NCI-H2029 treated with DMSO at 0.1 percent for 48 hours (cell line): ENCODE measurements around the gene TRIM27.
"Not testable (repeated sequence)": the region's sequence is repeated elsewhere in the genome, so short reads cannot be mapped to it uniquely, and the experiment has no call there.

Experiments
- DNase-seq: peaks from one replicate; lab custom pipeline; 2025; lab: John Stamatoyannopoulos, UW

The TRIM27 gene

DNA sequence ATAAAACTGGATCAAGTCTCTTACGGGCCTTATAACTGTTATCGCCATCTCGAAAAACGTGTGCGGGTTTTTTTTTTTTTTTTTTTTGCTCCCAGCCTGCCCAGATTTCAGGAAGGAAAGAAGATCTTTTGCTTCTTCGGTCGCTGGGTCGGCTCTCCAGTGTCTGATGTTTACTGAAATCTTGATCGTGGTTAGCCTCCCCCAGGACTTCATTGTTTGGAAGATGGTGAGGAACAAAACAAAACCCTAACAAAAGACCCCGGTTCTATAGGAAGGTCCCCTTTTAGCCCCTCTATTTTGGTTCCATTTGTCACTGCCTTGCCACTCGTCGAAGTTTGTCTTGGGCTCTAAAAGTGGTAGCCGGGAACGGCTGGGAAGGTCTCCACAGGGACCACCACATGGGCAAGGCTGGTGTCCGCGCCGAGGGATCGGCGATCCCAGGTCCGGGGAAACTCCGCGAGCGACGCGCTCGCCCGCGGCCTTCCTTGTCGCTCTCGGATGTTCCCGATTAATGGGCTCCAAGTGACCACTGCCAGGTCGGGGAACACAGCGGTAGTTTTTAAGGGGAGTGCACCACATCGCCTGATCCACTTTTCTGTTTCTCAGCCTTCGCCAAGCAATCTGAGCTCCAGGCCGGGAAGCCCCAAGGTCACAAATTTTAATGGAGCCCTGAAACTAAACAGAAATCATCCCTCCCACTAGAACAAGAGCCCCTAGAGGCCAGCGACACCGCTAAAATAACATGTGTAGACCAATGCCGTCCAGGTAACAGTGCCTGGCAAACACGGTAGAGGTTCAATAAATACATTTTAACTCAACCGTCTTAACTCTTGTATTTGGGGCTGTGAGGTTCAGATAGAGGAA, 27.0 kb downstream of the TRIM27 start:
- DNase-seq = peak; percentile 60

DNA sequence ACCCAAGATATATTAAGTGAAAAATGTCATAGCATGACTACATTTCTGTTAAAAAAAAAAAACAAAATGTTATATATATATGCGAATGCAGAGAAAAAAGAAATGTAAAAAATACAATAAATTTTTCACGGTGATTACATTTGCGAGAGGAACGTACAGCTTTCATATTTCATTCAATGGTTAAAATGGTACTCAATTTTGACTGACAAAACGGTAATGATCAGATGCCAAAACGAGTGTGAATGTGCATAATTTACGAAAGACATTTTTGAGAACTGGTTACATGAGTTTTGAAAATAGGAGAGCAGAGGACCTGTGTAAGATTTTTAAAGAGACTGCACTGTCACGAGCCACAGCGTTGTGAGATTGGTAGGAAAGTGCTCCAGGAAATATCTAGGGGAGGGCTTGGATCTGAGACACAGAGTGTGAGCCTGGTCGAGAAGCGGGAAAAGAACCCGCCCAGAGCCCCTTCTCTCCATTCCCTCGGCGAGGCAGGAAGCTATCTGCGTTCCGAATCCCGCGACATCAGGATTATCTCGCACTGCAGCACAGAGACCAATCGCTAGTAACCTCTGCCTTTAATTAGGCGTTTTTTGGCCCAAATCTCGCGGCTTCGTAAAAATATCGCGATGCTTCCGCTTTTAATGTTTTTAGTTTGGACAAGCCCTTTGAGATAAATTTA, 28.5 kb downstream of the TRIM27 start:
- DNase-seq = peak; percentile 89

GRCh38 chr6:28893172-28893799, 30.5 kb downstream of the TRIM27 start:
- DNase-seq = no peak

DNA sequence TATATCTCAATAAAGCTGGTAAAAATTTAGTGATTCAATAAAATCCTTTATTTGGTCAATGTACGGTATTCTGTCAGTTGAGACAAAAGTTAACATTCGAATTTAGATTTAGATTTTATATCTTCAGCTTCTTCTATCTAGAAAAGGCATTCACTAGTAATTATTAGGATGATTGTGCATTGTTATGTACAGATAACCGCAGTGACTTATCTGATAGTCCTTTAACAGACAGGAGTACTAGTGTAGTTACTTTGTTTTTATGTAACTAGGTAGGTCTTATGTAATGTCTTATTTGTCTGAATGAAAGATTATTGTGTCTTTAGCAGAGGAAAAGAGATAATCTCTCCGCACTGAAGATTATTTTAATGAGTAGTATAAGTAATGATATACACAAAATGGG, 31.3 kb downstream of the TRIM27 start:
- no peak for DNase-seq

DNA sequence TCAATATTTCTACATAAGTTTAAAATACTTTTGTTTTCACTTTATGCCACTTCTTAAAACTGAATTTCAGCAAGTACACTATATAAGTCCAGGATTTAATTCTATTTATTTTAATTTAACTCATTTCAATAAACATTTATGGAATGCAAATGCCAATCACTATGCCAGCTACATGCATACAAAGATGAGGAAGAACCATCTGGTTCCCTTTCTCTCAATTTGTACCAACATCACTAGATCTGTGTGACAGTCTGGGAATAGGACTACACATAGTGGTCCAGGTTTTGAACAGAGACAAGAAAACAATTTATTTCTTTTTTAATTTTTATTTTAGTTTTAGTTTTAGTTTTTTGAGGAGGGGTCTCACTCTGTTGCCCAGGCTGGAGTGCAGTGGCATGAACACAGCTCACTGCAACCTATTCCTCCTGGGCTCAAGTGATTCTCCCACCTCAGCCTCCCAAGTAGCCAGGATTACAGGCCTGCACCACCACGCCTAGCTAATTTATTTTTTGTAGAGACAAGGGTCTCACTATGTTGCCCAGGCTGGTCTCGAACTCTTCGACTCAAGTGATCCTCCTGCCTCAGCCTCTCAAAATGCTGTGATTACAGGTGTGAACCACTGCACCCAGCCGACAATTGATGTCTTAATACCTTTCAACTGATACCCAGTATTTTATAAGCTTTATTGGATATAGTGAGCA, 35.8 kb downstream of the TRIM27 start:
- DNase-seq = no peak

GRCh38 chr6:28886079-28886439, 37.7 kb downstream of the TRIM27 start:
- DNase-seq = no peak

- DNase-seq = no peak
Observed at GRCh38 chr6:28884423-28885131, 39.2 kb downstream of the TRIM27 start.

- peak; percentile 17 for DNase-seq
Observed at GRCh38 chr6:28880894-28881780, 42.6 kb downstream of the TRIM27 start.

GRCh38 chr6:28880519-28880893, 43.3 kb downstream of the TRIM27 start:
- no peak for DNase-seq

GRCh38 chr6:28876710-28877109, 47.1 kb downstream of the TRIM27 start:
- no peak for DNase-seq

DNA sequence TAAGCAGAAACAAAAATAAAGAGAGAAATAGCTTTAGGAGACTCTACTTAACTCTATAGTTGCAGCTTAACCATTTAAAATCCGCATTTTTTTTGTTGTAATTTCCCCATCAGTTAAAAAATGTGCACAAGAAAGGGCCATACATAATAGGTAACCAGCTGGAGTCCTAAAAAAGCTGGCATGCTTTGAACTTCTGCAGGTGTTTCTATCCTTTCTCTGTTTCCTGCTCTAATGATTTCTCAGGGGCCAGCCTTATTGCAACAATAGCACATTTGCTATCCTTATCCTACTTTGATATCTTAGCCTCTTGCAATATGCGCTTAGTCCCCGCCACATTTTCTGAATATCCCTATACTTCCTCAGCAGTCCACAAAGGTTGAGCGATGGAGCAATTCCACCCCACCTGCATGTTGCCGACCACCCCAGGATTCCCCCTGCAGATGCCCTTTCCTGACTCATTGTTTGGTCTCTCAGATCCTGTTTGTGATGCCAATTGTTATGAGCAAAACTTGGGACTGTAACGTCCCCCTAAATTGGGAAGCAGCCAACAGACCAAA, 48.5 kb downstream of the TRIM27 start:
- no peak for DNase-seq

- DNase-seq = not testable (repeated sequence)
Observed at GRCh38 chr6:28872157-28872817, 51.5 kb downstream of the TRIM27 start.

DNA sequence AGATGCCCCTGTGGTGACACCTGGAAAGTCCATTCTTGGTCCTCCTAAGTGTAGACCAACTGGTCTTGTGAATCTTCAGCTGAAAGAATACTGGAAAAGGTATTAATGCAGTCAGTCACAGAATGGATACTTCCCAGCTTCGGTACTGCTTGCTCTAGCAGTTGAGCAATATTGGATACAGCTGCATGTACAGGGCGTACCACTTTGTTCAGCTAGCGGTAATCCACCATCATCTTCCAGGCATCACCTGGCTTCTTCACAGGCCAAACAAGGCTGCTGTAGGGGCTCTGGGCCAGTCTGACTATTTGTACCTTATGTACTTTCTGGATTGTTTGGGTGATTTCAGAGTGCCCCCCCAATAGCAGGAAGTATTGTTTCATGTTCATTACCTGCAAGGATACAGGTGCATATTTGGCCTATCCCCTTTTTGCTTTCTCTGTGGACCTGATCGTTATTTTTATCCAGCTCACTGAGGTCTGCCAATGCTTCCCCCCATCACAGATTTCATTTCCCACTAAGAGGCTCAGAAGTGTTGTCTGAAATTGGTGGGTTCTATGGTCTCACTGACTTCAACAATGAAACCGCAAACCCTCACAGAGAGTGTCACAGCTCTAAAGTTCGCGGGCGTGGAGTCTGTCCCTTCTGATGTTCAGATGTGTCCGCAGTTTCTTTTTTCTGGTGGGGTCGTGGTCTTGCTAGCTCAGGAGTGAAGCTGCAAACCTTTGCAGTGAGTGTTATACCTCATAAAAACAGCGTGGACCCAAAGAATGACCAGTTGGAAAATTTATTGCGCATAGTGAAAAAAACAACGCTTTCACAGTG, 52.2 kb downstream of the TRIM27 start:
- no peak for DNase-seq

DNA sequence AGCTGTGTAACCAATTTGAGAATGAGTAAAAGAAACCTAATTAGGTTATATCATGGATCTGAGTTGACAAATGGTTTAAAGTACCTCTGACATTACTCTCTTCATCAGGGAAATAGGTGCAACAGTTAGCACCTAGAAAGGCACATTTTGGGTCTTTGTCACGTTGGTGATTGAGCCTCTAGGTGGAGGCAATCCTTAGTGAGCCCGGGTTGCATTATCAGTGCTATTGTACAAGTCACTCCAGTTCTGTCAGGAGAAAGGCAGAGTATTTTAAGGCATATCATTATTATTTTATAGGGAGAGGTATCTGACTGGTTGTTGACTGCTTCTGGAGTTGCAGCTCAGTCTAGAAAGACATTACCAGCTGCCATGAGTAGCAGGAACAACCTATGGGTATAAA, 54.9 kb downstream of the TRIM27 start:
- DNase-seq = no peak

GRCh38 chr6:28867086-28867409, 56.7 kb downstream of the TRIM27 start:
- no peak for DNase-seq

DNA sequence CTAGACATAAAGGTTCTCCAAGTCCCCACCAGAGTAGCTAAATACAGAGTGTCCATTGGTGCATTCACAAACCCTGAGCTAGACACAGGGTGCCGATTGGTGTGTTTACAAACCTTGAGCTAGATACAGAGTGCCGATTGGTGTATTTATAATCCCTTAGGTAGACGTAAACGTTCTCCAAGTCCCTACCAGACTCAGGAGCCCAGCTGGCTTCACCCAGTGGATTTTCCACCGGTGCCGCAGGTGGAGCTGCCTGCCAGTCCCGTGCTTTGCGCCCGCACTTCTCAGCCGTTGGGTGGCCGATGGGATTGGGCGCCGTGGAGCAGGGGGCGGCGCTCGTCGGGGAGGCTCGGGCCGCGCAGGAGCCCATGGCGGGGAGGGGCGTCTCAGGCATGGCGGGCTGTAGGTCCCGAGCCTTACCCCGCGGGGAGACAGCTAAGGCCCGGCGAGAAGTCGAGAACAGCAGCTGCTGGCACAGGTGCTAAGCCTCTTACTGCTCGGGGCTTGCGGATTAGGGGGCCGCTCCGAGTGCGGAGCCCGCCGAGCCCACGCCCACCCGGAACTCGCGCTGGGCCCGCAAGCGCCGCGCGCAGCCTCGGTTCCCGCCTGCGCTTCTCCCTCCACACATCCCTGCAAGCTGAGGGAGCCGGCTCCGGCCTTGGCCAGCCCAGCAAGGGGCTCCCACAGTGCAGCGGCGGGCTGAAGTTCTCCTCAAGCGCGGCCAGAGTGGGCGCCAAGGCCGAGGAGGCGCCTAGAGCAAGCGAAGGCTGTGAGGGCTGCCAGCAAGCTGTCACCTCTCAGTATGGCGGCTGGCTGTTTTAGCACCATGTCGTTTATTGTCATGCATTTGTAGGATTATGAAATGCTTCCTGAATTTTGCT, 57.3 kb downstream of the TRIM27 start:
- DNase-seq = peak; percentile 37

GRCh38 chr6:28865401-28866204, 58.2 kb downstream of the TRIM27 start:
- DNase-seq = peak; percentile 11
